Liver (tissue), 9 donors: ENCODE data around the gene BBC3. TPM values are rescaled to one million over a fixed set of nuclear protein-coding genes. Genes with fewer than 3 reads are reported as not detected.
A peak's percentile ranks its signal among the peaks of the same experiment; 100 is the strongest.

ENCODE experiments used
- DNase-seq: peaks from one replicate; pipeline ENCODE4 v3.0.0-alpha.2; 2017; ENCODE audit warnings: low spot score
- H3K27ac ChIP-seq, 2 donors: one replicate each; pipeline ENCODE4 v1.7.0; 2013; ENCODE audit warnings: inconsistent platforms in 2 of 2, low read length in 2 of 2, control low read depth in 1 of 2, low read depth in 1 of 2, mild to moderate bottlenecking in 1 of 2
- H3K27me3 ChIP-seq, 4 donors: one replicate each; pipeline versions ENCODE4 v1.6.1 to v1.7.0; 2013; ENCODE audit warnings: low read length in 3 of 4, inconsistent platforms in 1 of 4, mild to moderate bottlenecking in 1 of 4, moderate library complexity in 1 of 4; ENCODE audit not compliant: control insufficient read depth in 4 of 4, insufficient read depth in 4 of 4
- H3K36me3 ChIP-seq, 4 donors: one replicate each; pipeline versions ENCODE4 v1.6.1 to v1.7.0; 2013; ENCODE audit warnings: low read length in 3 of 4, mild to moderate bottlenecking in 3 of 4, low read depth in 1 of 4, moderate library complexity in 1 of 4; ENCODE audit not compliant: control insufficient read depth in 4 of 4, insufficient read depth in 3 of 4
- H3K4me1 ChIP-seq, 4 donors: one replicate each; pipeline versions ENCODE4 v1.6.1 to v1.7.0; 2013; ENCODE audit warnings: low read length in 3 of 4, mild to moderate bottlenecking in 3 of 4, moderate library complexity in 1 of 4; ENCODE audit not compliant: control insufficient read depth in 4 of 4, insufficient read depth in 4 of 4
- H3K4me3 ChIP-seq, 3 donors: one replicate each; pipeline versions ENCODE4 v1.6.1 to v1.7.0; 2013; ENCODE audit warnings: low read length in 3 of 3, control low read depth in 1 of 3, low read depth in 1 of 3, mild to moderate bottlenecking in 1 of 3
- H3K9ac ChIP-seq, 2 donors: one replicate each; pipeline ENCODE4 v1.7.0; 2013; ENCODE audit warnings: low read length in 2 of 2, mild to moderate bottlenecking in 2 of 2, moderate library complexity in 2 of 2, control low read depth in 1 of 2, low read depth in 1 of 2
- H3K9me3 ChIP-seq, 4 donors: one replicate each; pipeline versions ENCODE4 v1.6.1 to v1.7.0; 2013; ENCODE audit warnings: low read length in 3 of 4; ENCODE audit not compliant: control insufficient read depth in 4 of 4
- EGR1 ChIP-seq, 2 donors: IDR thresholded peaks; 2 replicates each; pipeline ENCODE4 v1.6.1; 2016 to 2018; ENCODE audit warnings: antibody characterized with exemption in 2 of 2, low read depth in 2 of 2
- FOXA1 ChIP-seq: IDR thresholded peaks from 2 replicates; pipeline ENCODE4 v1.6.1; 2016; ENCODE audit warnings: antibody characterized with exemption
- FOXA2 ChIP-seq: IDR thresholded peaks from 2 replicates; pipeline ENCODE4 v1.6.1; 2016; ENCODE audit warnings: antibody characterized with exemption
- GABPA ChIP-seq, 2 donors: IDR thresholded peaks in 1 of 2; conservative IDR thresholded peaks in 1 of 2; 2 replicates each; pipeline ENCODE4 v1.6.1; 2016; ENCODE audit warnings: antibody characterized with exemption in 2 of 2, mild to moderate bottlenecking in 1 of 2, moderate library complexity in 1 of 2
- HNF4A ChIP-seq, 2 donors: conservative IDR thresholded peaks; 2 replicates each; pipeline ENCODE4 v1.6.1; 2016; ENCODE audit warnings: antibody characterized with exemption in 2 of 2, mild to moderate bottlenecking in 2 of 2
- HNF4G ChIP-seq: IDR thresholded peaks from 2 replicates; pipeline ENCODE4 v1.6.1; 2016; ENCODE audit warnings: antibody characterized with exemption
- JUND ChIP-seq, 2 donors: IDR thresholded peaks; 2 replicates each; pipeline ENCODE4 v1.6.1; 2016; ENCODE audit warnings: antibody characterized with exemption in 2 of 2
- NR2F2 ChIP-seq: IDR thresholded peaks from 2 replicates; pipeline ENCODE4 v1.6.1; 2016; ENCODE audit warnings: antibody characterized with exemption
- RAD21 ChIP-seq, 2 donors: IDR thresholded peaks; 2 replicates each; pipeline ENCODE4 v1.6.1; 2016; ENCODE audit warnings: antibody characterized with exemption in 2 of 2, mild to moderate bottlenecking in 2 of 2
- RXRA ChIP-seq, 2 donors: IDR thresholded peaks; 2 replicates each; pipeline ENCODE4 v1.6.1; 2017 to 2018; ENCODE audit warnings: antibody characterized with exemption in 2 of 2, mild to moderate bottlenecking in 1 of 2
- SP1 ChIP-seq: IDR thresholded peaks from 2 replicates; pipeline ENCODE4 v1.6.1; 2018; ENCODE audit warnings: antibody characterized with exemption, mild to moderate bottlenecking
- TAF1 ChIP-seq: conservative IDR thresholded peaks from 2 replicates; pipeline ENCODE4 v1.6.1; 2016; ENCODE audit warnings: antibody characterized with exemption, mild to moderate bottlenecking
- YY1 ChIP-seq: IDR thresholded peaks from 2 replicates; pipeline ENCODE4 v1.6.1; 2016; ENCODE audit warnings: antibody characterized with exemption, mild to moderate bottlenecking
- WGBS: extraction: QIAGEN DNeasy Blood & Tissue Kit; methylation state at CpG from one replicate; pipeline ENCODE4 v1.1.7; 2013; 5-methylcytosine and 5-hydroxymethylcytosine counted together
- polyA plus RNA-seq, 2 donors: library from polyadenylated mRNA; stranded (reverse) in 1 of 2; unstranded in 1 of 2; fragments of 200-250 nt in 1 of 2; fragments of >200 nt in 1 of 2; fragmentation: Nextera tagmentation in 1 of 2; extraction: Ambion mirVana in 1 of 2; gene quantifications; one replicate each; pipeline versions ENCODE4 v1.2.1 to v1.2.3, GENCODE V29; 2013 to 2015
- total RNA-seq, 2 donors: library from RNA; depleted of rRNA; stranded (reverse); fragments of >200 nt; gene quantifications; one replicate each; pipeline ENCODE4 v1.2.3, GENCODE V29; 2014
- TF ChIP-seq, protein P1 (sequence below): IDR thresholded peaks from 2 replicates; pipeline ENCODE4 v1.6.1; 2016; ENCODE audit warnings: antibody characterized with exemption
- TF ChIP-seq, protein P2 (sequence below): IDR thresholded peaks from 2 replicates; pipeline ENCODE4 v1.6.1; 2016; ENCODE audit warnings: antibody characterized with exemption
- TF ChIP-seq, protein P3 (sequence below): fragments of 150-350 bp; IDR thresholded peaks from 2 replicates; pipeline ENCODE4 v1.5.1; 2017; ENCODE audit warnings: improper control_type of control experiment, low read depth, low read length; ENCODE audit not compliant: missing input control
- TF ChIP-seq, protein P4 (sequence below): IDR thresholded peaks from 2 replicates; pipeline ENCODE4 v1.6.1; 2016; ENCODE audit warnings: antibody characterized with exemption, mild to moderate bottlenecking
- TF ChIP-seq, protein P5 (sequence below): IDR thresholded peaks from 2 replicates; pipeline ENCODE4 v1.6.1; 2016; ENCODE audit warnings: antibody characterized with exemption
- donor health status: healthy.
- donor health status: healthy.
- donor health status: healthy.
- donor health status: healthy.
- donor health status: healthy.

The BBC3 gene, protein sequence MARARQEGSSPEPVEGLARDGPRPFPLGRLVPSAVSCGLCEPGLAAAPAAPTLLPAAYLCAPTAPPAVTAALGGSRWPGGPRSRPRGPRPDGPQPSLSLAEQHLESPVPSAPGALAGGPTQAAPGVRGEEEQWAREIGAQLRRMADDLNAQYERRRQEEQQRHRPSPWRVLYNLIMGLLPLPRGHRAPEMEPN
- total RNA-seq (1 to 10 TPM; 1.0 to 2.1 TPM), polyA plus RNA-seq (1 to 10 TPM in 1 of 2 donors, under 1 TPM in 1; 0.35 to 2.6 TPM)

DNA sequence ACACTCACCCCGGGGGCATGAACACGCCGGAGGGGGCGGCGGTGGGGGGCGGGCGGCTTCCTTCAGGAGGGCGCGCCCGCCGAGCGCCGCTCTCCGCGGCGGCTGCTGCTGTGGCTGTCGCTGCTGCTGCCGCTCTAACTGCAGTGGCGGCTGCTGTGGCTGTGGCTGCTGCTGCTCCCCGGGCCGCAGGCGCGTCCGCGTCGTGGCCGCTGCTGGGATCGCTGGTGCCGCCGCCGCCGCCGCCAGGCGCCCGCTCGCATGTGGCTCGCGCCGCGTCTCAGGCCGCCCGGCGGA lies at the start of gene BBC3:
Gene BBC3 (minus strand): TSS at position 279 of the 294 bp plus-strand sequence. CDS start 2,768 bp downstream, outside the sequence.
- H3K9me3 ChIP-seq: no peaks in the 10 kb centered on the region
- H3K36me3 ChIP-seq: no peaks in the 10 kb centered on the region
- peak within 1 kb of the TSS; percentile 70 to 73 for H3K27ac ChIP-seq
- TF ChIP-seq SP1 (no peak), NR2F2 (no peak), RXRA (IDR thresholded peaks at IDR 0.05) (no peak), GABPA (IDR thresholded peaks at IDR 0.05 in 1 of 2, conservative IDR thresholded peaks at IDR 0.05 in 1 of 2) (no peak), YY1 (no peak), JUND (IDR thresholded peaks at IDR 0.05) (no peak), FOXA2 (no peak), EGR1 (IDR thresholded peaks at IDR 0.05; ENCODE audit: low read depth in 2 of 2) (no peak), RAD21 (IDR thresholded peaks at IDR 0.05) (no peak), HNF4A (conservative IDR thresholded peaks at IDR 0.05) (no peak), FOXA1 (no peak), TAF1 (no peak), HNF4G (no peak)
- TF ChIP-seq, protein P1, sequence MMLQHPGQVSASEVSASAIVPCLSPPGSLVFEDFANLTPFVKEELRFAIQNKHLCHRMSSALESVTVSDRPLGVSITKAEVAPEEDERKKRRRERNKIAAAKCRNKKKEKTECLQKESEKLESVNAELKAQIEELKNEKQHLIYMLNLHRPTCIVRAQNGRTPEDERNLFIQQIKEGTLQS: no peak
- TF ChIP-seq, protein P2, sequence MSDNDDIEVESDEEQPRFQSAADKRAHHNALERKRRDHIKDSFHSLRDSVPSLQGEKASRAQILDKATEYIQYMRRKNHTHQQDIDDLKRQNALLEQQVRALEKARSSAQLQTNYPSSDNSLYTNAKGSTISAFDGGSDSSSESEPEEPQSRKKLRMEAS: no peak
- TF ChIP-seq, protein P3, sequence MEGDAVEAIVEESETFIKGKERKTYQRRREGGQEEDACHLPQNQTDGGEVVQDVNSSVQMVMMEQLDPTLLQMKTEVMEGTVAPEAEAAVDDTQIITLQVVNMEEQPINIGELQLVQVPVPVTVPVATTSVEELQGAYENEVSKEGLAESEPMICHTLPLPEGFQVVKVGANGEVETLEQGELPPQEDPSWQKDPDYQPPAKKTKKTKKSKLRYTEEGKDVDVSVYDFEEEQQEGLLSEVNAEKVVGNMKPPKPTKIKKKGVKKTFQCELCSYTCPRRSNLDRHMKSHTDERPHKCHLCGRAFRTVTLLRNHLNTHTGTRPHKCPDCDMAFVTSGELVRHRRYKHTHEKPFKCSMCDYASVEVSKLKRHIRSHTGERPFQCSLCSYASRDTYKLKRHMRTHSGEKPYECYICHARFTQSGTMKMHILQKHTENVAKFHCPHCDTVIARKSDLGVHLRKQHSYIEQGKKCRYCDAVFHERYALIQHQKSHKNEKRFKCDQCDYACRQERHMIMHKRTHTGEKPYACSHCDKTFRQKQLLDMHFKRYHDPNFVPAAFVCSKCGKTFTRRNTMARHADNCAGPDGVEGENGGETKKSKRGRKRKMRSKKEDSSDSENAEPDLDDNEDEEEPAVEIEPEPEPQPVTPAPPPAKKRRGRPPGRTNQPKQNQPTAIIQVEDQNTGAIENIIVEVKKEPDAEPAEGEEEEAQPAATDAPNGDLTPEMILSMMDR: no peak
- TF ChIP-seq, protein P4, sequence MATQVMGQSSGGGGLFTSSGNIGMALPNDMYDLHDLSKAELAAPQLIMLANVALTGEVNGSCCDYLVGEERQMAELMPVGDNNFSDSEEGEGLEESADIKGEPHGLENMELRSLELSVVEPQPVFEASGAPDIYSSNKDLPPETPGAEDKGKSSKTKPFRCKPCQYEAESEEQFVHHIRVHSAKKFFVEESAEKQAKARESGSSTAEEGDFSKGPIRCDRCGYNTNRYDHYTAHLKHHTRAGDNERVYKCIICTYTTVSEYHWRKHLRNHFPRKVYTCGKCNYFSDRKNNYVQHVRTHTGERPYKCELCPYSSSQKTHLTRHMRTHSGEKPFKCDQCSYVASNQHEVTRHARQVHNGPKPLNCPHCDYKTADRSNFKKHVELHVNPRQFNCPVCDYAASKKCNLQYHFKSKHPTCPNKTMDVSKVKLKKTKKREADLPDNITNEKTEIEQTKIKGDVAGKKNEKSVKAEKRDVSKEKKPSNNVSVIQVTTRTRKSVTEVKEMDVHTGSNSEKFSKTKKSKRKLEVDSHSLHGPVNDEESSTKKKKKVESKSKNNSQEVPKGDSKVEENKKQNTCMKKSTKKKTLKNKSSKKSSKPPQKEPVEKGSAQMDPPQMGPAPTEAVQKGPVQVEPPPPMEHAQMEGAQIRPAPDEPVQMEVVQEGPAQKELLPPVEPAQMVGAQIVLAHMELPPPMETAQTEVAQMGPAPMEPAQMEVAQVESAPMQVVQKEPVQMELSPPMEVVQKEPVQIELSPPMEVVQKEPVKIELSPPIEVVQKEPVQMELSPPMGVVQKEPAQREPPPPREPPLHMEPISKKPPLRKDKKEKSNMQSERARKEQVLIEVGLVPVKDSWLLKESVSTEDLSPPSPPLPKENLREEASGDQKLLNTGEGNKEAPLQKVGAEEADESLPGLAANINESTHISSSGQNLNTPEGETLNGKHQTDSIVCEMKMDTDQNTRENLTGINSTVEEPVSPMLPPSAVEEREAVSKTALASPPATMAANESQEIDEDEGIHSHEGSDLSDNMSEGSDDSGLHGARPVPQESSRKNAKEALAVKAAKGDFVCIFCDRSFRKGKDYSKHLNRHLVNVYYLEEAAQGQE: no peak
- TF ChIP-seq, protein P5, sequence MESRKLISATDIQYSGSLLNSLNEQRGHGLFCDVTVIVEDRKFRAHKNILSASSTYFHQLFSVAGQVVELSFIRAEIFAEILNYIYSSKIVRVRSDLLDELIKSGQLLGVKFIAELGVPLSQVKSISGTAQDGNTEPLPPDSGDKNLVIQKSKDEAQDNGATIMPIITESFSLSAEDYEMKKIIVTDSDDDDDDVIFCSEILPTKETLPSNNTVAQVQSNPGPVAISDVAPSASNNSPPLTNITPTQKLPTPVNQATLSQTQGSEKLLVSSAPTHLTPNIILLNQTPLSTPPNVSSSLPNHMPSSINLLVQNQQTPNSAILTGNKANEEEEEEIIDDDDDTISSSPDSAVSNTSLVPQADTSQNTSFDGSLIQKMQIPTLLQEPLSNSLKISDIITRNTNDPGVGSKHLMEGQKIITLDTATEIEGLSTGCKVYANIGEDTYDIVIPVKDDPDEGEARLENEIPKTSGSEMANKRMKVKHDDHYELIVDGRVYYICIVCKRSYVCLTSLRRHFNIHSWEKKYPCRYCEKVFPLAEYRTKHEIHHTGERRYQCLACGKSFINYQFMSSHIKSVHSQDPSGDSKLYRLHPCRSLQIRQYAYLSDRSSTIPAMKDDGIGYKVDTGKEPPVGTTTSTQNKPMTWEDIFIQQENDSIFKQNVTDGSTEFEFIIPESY: no peak
- DNase-seq: no peak
- H3K27me3 ChIP-seq: no peaks in the 10 kb centered on the region
- peak within 1 kb of the TSS; percentile 36 to 44 for H3K9ac ChIP-seq
- H3K4me1 ChIP-seq: peaks cover 9 to 42% (median 26%) of the 10 kb centered on the region in 4 donors
- H3K4me3 ChIP-seq: peak within 1 kb of the TSS; percentile 68 to 90 (median 74)
- WGBS: under 1% methylated on average over 43 of the region's 43 CpGs
